HG03521 (cell line): Measurements from ENCODE around the gene ZNF219.

Experiments used
- ATAC-seq: cut with Tn5 transposase; IDR thresholded peaks from one replicate; pipeline ENCODE4 v1.9.1; 2021; ENCODE audit warnings: mild to moderate bottlenecking, moderate library complexity; ENCODE audit not compliant: unreplicated experiment

The ZNF219 gene

DNA sequence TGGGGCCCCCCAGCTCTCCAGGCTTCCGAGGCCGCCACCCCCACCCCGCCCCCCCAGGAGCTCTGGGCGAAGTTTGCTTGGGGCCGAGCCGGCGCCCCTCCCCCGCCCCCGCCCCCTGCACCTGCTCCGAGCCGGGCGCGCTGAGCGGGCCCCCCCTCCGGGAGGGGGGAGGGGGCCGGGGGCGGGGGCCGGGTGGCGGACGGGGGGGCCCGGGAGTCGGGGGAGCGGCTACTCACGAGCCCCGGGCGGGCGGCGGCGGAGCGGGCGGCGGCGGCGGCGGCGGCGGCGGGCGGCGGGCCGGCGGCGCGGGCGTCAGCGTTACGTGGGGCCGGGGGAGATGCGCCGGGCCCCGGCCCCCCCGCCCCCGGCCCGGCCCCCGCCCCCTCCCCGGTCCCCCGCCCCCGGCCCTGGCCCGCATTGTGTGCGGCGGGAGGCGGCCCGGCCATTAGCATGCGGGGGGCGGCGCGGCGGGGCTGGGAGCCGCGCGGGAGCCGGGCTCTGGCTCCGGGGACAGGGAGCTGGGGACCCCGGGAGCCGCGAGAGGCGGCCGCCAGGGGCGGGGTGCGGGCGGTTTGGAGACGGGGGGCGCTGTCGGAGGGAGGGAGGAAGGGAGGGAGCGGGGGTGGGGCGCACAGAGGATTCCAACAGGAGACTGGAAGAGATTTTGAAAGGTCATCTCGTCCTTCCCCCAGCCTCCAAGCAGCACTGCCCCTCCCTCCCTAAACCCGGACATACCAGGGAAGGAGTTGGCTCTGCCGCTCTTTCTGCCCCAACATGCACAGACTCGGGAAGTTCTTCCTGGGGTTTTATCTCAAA is at the start of gene ZNF219:
Gene ZNF219 (minus strand): TSS at position 580 of the 816 bp plus-strand sequence. CDS start 5,064 bp downstream, outside the sequence.
- ATAC-seq, result no peak

DNA sequence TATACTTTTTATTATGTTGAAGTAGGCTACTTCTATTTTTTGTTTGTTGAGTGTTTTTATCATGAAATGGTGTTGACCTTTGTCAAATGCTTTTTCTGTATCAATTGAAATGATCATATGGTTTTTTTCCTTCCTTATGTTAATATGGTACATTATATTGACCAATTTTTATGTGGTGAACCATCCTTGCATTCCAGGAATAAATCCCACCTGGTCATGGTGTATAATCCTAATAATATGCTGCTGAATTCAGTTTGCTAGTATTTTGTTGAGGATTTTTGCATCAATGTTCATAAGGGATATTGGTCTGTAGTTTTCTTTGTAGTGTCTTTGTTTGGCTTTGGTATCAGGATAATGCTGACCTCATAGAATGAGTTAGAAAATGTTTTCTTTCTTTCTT is 47.0 kb upstream of the ZNF219 start:
- no peak for ATAC-seq

DNA sequence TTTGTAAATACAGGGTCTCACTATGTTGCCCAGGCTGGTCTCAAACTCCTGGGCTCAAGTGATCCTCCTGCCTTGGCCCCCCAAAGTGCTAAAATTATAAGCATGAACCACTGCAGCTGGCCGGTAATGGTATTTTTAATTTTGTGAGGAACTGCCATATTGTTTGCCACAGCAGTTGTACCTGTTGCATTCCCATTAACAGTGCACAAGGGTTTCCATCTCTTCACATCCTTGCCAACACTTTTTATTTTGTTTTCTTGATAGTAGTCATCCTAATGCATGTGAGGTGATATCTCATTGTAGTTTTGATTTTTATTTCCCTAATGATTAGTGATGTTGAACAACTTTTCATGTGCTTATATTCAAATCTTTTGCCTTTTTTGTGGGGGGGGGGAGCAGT is 43.9 kb upstream of the ZNF219 start:
- ATAC-seq, result no peak

DNA sequence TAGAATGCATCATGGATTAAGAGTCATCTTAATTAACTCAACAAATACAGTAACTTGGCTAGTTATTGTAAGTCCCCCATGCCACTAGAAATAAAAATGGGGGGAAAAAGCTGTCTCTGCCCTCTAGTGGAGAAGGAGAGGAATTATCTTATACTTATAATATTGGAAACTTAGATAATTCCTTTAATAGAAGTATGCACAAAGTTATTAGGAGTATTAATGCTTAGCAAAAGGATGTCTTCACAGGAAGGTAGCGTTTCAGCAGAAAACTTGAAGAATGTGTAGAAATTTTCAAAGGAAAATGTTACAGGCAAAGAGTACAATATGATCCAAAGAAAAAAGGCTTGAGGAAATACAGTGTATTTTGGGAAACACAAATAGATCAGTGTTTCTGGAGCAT is 37.6 kb upstream of the ZNF219 start:
- no peak for ATAC-seq

DNA sequence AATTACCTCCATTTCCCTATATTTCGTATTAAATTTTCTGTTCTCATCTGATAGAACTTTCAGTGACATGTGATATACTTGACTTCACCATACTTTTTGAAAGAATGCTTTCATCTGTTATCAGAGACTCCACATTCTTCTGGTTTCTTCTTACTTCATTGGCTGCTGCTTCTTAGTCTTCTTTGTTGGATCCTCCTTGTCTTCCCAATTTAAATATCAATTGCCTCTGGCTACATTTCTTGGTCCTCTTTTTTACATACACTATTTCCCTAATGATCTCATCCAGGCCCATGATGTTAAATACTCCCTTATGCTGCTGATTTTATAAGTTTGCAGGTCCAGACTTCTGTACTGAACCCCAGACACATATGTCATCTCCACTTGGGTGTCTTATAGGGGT is 35.4 kb upstream of the ZNF219 start:
- no peak for ATAC-seq

DNA sequence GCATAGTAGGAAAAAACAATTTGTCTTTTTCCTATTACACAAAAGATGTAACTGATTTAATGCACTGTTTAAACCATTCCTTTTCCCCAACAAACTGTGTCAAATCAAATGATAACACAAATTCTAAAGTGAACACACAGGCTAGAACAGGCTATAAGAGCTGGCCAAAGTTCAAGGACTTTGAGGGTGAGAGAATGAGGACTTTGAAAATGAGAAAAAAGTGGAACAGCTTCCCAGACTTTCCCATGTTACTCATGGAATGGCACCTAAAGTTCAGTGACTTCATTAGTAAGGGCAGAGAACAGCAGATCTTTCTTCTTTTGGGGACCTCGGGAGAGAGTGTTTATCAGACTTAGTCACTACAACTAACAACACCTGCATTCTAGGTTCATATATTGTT is 25.0 kb upstream of the ZNF219 start:
- ATAC-seq, result no peak

DNA sequence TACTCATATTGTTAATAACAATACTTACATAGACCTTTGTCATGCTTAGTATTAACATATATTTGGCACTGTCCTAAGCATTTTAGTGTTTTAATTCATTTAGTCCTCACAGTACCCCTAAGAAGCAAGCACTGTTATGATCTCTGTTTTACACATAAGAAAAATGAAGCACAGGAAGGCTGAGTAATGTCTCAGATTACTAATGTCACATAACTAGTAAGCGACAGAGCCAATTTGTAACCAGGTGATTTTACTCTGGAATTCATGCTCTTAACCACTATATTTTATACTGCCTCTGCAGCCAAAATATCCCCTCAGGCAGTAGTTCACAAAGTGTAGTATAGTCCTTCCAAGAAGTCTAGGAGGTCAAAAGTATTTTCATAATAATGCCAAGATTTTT is 22.7 kb upstream of the ZNF219 start:
- no peak for ATAC-seq

DNA sequence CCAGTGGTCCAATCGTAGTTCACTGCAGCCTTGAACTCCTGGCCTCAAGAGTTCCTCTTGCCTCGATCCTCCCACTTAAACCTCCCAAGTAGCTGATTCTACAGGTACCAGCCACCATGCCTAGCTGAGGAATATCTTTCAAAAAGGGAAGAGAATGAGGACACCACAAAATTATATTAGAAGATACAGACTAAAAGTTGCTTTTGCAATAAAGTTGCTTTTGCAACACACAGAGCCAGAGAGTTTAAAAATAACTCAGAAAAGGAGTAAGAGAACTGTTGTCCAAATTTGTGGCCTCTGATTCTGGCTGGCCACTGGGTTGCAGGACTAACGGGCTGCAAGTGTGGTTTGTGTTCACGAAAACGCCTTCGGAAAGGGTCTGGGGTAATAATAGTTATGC is 22.2 kb upstream of the ZNF219 start:
- no peak for ATAC-seq

DNA sequence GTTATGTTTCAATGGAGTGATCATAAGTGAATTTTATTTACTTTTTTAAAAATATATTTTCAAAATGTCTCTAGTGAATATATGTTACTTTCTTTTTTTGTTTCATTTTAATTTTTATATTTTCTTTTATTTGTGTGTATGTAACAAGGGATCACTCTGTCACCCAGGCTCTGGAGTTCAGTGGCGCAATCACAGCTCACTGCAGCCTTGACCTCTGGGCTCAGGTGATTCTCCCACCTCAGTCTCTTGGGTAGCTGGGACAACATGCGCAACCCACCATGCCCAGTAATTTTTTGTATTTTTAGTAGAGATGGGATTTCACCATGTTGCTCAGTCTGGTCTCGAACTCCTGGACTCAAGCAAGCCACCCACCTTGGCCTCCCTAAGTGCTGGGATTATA is 20.5 kb upstream of the ZNF219 start:
- ATAC-seq, result no peak

DNA sequence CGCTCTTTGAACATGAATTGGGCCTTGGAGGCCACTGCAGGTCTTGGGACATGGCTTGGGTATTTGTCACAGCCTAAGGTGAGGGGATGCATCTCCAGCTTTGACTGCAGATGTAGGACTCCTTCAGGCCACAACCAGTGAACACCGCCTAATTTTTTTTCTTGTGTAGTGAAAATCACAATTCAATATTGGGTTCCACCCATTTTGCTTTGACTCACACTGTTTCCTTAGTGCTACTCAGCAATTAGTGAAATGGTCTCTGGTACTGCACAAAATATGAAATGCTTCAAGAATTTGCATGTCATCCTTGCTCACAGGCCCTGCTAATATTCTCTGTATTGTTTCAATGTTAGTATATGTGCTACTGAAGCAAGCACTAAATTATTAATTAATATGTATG is 14.9 kb upstream of the ZNF219 start:
- ATAC-seq, result no peak

DNA sequence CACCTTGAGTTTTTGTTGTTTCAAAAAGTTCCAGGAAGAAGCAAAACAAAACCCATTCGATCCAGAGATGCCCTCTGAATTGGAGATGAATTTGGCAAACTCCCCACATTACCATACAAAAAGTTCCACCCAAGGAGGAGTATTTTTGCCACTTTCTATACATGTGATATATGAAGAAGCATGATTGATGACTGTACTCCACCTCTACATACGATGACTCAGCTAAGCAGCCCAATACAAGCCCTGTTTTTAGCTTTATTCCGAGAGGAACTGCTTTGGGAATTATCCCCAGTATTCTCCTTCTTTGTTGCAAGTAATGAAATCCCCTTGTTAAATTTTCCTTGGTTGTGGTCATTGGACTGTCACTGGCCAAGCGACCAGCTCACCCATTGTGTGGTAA is 13.8 kb upstream of the ZNF219 start:
- no peak for ATAC-seq

DNA sequence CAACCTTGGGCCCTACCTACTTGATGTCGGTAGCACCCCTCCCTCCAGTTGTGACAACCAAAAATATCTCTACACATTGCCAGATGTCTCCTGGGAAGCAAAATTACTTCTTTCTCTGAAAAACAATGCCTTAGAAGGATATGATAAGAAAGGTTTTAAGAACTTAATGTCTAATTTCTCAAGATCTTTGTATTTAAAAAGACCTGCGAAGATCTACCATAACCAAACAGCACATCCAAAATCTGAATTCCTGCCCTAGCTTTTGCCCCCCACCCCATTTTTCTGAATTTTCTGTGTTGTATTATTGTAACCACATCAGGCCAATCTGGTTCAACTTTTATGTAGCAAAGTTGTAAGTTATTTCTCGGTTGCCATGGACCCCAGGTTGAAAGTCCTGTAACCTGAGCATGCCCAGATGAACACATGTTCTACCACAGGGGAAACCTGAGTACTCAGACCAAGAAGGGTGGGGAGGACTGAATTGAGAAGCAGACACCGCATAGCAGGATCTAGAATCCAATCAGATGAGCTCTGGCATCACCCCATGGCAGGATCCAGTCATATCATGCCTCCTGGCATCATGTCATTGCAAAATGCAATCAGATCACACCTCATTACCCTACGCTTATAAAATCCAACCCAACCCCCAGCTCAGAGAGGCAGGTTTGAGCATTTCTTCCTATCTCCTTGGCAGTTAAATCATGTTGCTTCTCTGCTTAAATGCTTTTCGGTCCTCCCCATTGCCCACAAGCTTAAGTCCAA is 11.1 kb upstream of the ZNF219 start:
- ATAC-seq, result no peak

DNA sequence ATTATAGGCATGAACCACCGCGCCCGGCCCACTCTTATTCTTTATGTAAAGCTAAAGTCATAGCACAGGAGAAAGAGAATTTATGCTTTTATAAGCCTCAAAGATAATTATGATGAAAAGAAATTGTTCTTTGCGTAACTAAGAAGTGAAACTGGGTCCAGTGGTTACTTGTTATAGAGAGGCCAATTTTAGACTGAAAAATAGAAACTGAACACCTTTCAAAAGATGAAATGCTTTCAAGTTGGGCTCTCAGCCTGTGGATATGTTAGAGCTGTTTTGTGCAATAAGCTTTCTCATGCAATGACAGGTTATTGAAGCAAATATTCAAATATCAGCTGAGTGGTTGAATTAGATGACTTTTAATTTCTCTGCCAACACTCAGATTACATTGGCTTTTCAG is 10.3 kb upstream of the ZNF219 start:
- no peak for ATAC-seq

DNA sequence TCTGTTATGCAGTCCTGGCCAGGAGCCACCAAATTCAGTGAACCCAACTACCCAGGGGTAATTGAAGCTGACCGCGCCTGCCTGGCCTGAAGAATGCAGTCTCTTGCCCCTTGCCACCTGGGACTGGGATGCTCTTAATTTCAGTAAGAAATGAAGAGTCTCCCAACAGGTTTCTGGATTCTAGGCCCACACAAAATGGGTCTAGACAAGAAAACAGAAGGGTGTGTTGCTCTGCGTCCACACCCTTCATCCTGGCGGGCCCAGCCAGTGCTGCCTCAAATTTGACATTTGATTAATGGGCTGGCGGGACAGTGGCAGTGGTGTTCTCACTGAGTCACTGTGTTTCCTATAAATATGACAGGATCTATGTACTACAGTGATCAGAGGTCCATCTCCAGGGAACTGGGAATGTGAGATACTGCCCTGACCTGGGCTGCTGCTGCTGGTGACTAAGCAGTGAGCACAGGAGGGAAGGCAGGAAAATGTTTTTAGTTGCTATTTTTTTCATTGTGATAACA is 8.9 kb upstream of the ZNF219 start:
- ATAC-seq, result no peak

DNA sequence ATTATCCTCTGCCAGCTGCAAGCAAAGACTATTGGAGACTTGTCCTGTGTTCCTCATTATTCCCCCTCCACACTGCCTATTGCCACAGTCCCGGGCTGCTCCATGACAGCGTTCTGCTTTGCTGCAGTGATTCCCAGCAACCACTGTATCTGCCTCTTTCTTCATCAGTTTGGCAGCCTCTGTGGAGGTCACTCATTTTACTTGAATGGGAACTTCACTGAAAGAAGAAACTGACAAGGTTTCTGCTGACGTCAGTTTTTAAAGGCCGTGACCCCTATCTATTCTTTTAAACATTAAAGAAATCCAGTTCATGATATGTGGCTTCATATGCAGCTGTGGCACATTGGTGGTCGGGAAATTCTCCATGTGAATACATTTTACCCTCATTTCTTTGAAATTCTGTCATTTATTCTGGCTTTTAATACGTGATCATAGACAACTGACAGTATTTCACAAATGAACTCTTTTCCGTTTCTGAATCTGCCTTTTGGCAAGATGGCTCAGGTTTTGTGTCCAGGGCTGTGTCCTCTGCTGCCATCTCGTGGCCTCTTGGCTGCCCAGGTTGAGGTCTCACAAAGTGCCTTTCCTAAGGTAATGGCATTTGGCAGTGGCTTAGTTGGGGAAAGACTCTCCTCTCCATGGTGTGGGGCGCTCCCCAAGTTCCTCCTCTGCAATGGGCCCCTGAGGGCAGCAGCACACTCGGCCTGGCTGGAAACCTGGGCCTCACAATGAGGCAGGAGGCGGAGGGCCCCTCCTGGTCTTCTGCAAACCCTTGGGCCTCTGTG is 8.2 kb upstream of the ZNF219 start:
- no peak for ATAC-seq

DNA sequence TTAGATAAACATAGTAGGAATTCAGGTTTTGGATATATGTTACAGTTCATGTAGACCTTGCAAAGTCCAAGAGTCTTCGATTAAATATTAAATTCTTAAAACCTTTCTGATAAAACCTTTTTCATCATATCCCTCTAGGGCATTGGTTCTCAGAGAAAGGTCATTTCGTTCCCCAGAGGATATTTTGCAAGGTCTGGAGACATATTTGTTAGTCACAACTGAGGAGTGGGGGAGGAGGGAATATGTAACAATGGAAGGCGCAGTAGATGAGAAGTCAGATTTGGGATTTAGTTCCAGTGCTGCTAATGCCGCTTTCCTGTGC is 7.7 kb upstream of the ZNF219 start:
- ATAC-seq, result no peak

DNA sequence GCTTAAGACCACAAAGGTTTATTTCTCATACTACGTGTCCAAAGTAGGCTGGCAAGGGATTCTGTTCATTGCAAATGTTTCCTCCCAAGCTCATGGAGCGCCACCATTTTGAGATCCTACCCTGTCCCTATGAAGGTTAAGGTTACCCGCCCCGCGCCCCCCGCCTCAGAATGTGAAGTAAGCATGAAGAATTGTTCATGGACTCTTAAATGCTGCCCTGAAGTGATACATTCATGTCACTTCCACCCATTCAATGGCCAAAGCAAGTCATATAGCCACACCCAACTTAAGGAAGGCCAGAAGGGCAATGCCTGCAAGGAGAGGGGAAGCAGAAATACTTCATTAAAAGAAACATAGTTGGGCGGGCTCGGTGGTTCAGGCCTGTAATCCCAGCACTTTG is 6.6 kb upstream of the ZNF219 start:
- no peak for ATAC-seq

DNA sequence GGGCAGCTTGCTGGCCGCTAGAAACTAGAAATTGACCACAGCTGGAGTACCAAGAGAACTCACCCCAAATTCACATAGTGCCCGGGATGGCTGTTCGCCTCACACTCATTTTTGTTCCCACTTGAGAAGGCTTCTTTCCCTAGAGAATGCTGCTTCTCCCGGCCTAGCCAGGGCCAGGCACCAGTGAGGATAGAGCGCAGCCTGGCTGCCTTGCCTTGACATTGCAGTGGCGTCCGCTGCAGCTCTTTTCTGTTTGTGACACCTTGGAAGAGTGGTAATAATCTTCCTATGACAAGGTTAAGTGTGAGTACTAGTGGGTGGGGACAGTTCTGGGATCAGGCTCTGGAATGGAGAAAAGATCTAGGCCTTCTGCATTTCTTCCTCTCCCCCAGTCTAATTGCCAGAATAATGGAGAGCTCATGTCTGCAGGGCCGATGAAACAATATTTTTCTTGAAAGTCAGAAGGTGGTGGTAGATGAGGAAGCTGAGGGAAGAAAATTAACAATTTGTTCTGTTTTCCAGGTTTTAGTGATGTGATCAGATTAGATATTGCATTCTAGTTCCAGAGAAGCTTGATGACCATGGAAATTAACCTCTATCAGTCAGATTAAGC is 6.1 kb upstream of the ZNF219 start:
- ATAC-seq, result no peak

DNA sequence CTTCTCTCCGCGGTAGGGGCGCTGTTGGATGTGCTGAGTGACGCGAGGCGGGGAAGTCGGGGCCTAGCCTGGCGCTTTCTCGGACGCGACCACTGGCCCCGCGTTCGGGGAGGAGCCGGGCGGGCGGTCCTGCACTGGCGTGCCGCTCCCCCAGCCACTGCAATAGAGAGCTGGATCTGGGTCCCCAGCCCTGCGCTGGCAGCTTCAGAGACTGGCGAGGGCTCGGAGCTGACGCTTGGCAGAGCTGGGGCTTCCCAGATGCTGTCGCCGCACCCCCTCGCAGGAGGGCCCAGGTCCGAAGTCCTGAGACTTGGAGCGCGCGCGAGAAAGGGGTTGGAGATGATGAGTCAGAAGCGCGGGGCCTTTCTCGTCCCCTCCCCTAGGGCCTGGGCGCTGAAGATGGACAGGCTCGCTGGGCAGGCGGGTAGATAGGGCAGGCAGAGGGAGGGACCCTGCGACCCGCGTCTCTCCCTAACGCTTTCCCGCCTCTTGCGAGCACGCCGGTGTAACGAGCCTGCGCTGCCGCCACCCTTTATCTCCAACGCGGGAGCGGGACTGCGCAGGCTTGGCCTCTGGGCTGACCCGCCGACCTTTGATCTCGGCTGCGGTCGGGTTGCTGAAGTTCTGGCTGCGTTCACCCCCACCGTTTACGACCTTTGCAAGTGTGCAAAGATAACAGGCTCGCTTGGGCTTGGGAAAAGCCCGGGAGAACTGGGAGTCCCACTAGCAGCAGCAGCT is 5.4 kb upstream of the ZNF219 start:
- ATAC-seq, result peak; percentile 89

DNA sequence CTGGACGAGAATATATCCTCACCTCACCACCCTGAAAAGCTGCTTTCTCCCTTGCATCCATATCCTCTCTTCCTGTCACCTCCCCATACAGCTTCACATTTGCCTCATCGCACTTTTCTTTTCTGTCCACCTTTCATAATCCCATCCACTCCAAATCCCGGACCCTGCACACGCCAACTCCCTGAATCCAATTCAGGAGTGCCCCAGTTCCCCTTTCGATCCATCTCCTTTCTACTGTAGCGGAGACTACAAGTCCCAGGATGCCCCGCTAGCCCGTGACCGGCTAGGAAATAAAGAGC is 4.9 kb upstream of the ZNF219 start:
- ATAC-seq, result no peak
